DND-41 (cell line): ENCODE measurements around the gene KIAA1958.

Experiments
- ATAC-seq: fragments of 200-7000 bp; cut with Tn5 transposase; 3 replicates; pipeline ENCODE4 v1.9.1; 2021; ENCODE audit warnings: low read depth; ENCODE audit not compliant: insufficient read depth
- DNase-seq: peaks from one replicate; pipeline ENCODE4 v3.0.0-alpha.2; 2020
- H2AFZ ChIP-seq: 2 replicates; pipeline ENCODE4 v1.6.0; 2012; ENCODE audit warnings: low read depth, low read length
- H3K27ac ChIP-seq: 2 replicates; pipeline ENCODE4 v1.5.1; 2012; ENCODE audit warnings: low read length, inconsistent platforms
- H3K27me3 ChIP-seq: fragments of 200-600 bp; sonication (generic); 2 replicates; pipeline ENCODE4 v1.6.0; 2012; ENCODE audit warnings: low read length, mild to moderate bottlenecking, inconsistent platforms; ENCODE audit not compliant: insufficient read depth, poor library complexity
- H3K36me3 ChIP-seq: 2 replicates; pipeline ENCODE4 v1.5.1; 2012; ENCODE audit warnings: low read length, inconsistent platforms; ENCODE audit not compliant: insufficient read depth
- H3K4me1 ChIP-seq: 2 replicates; pipeline ENCODE4 v1.5.1; 2012; ENCODE audit warnings: mild to moderate bottlenecking, low read length; ENCODE audit not compliant: insufficient read depth
- H3K4me2 ChIP-seq: 2 replicates; pipeline ENCODE4 v1.6.0; 2012; ENCODE audit warnings: mild to moderate bottlenecking, moderate library complexity, low read length, inconsistent platforms; ENCODE audit not compliant: insufficient read depth
- H3K4me3 ChIP-seq, 2 experiments: fragments of 200-600 bp in 1 of 2; shearing (Covaris generic) in 1 of 2; 2 replicates each; pipeline ENCODE4 v1.5.1; 2012 to 2016; ENCODE audit warnings: inconsistent platforms in 2 of 2, low read length in 2 of 2, mild to moderate bottlenecking in 2 of 2, low read depth in 1 of 2, moderate library complexity in 1 of 2
- H3K79me2 ChIP-seq: 2 replicates; pipeline ENCODE4 v1.6.0; 2012; ENCODE audit warnings: low read length, inconsistent platforms; ENCODE audit not compliant: insufficient read depth
- H3K9ac ChIP-seq: 2 replicates; pipeline ENCODE4 v1.6.0; 2012; ENCODE audit warnings: low read depth, mild to moderate bottlenecking, inconsistent platforms, low read length, moderate library complexity
- H3K9me3 ChIP-seq: 2 replicates; pipeline ENCODE4 v1.5.1; 2012; ENCODE audit warnings: low read length, moderate library complexity, mild to moderate bottlenecking, inconsistent platforms; ENCODE audit not compliant: insufficient read depth, severe bottlenecking
- H4K20me1 ChIP-seq: 2 replicates; pipeline ENCODE4 v1.6.0; 2012; ENCODE audit warnings: low read length; ENCODE audit not compliant: insufficient read depth
- EZH2 ChIP-seq: IDR thresholded peaks from 3 replicates; pipeline ENCODE4 v1.6.1; 2012; ENCODE audit warnings: borderline replicate concordance, low read depth, mild to moderate bottlenecking, moderate library complexity, low read length, inconsistent platforms; ENCODE audit not compliant: severe bottlenecking
- TF ChIP-seq, protein P1 (sequence below): IDR thresholded peaks from 2 replicates; pipeline ENCODE4 v1.5.1; 2012; ENCODE audit warnings: borderline replicate concordance, low read length, moderate library complexity, mild to moderate bottlenecking; ENCODE audit not compliant: poor library complexity, severe bottlenecking; ENCODE audit errors: extremely low read depth

The KIAA1958 gene

DNA sequence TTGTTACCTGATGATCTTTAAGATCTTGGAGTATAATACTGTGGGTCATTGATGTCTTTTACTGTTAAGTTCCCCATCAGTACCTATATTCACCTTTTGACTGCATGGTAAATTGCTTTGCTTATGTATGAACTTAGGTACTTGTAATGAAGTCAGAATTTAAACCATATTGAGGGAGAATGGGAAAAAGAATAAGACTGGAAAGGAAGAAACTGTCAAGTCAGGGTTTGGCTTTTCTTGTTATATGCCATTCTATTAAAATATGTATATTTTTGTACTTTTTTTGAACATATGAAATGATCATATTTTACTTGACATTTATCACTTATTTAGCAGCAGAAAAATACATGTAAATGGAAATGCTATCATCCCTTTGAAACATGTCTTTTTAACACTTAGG, 58.6 kb downstream of the KIAA1958 start:
- Histone ChIP-seq H4K20me1 (peaks cover 8% of the 10 kb centered on the region; the same call in 1 of the 2 replicates), H3K4me2 (no peak overlapping the region), H3K36me3 (no peaks in the 10 kb centered on the region), H3K4me1 (peaks cover 11% of the 10 kb centered on the region; the same call in 1 of the 2 replicates), H3K9me3 (no peaks in the 10 kb centered on the region), H3K27ac (no peak overlapping the region), H2AFZ (no peak overlapping the region), H3K27me3 (no peaks in the 10 kb centered on the region), H3K9ac (no peak overlapping the region), H3K4me3 (no peak overlapping the region), H3K79me2 (peaks cover 59% of the 10 kb centered on the region)
- ATAC-seq (no peak), DNase-seq (no peak)
- TF ChIP-seq EZH2, result no peak
- TF ChIP-seq, protein P1, sequence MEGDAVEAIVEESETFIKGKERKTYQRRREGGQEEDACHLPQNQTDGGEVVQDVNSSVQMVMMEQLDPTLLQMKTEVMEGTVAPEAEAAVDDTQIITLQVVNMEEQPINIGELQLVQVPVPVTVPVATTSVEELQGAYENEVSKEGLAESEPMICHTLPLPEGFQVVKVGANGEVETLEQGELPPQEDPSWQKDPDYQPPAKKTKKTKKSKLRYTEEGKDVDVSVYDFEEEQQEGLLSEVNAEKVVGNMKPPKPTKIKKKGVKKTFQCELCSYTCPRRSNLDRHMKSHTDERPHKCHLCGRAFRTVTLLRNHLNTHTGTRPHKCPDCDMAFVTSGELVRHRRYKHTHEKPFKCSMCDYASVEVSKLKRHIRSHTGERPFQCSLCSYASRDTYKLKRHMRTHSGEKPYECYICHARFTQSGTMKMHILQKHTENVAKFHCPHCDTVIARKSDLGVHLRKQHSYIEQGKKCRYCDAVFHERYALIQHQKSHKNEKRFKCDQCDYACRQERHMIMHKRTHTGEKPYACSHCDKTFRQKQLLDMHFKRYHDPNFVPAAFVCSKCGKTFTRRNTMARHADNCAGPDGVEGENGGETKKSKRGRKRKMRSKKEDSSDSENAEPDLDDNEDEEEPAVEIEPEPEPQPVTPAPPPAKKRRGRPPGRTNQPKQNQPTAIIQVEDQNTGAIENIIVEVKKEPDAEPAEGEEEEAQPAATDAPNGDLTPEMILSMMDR, result no peak

DNA sequence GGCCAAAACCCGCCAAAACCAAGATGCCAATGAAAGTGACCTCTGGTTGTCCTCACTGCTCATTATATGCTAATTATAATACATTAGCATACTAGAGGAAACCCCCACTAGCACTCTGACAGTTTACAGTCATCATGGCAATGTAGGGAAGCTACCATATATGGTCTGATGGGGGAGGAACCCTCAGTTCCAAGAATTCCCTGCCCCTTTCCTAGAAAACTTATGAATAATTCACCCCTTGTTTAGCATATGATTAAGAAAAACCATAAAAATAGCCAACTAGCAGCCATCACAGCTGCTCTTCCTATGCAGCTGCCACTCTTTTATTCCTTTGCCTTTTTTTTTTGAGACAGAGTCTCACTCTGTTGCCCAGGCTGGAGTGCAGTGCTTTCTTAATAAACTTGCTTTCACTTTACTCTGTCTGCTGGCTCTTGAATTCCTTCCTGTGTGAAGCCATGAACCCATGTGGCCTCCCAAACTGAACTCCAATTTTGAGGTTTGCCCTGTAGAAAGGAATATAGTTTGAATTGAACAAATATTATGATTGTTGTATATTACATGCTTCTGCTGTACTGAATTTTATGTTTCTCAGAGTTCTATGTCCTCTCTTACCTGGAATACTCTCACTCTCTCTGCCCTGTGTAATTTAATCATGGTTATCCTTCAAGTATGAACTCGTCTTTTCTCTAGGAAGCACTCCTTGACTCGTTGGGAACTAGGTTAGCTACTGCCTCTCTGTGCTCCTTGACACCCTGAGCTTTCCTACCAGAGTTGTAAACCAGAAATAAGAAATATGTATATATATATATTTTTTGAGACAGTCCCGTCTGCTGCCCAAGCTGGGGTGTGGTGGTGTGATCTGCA, 59.8 kb downstream of the KIAA1958 start:
- no peaks in the 10 kb centered on the region for H3K36me3 ChIP-seq
- no peaks in the 10 kb centered on the region for H3K27me3 ChIP-seq
- H3K4me2 ChIP-seq, result peak overlapping the region; percentile 11; the same call in 1 of the 2 replicates
- no peak overlapping the region for H3K9ac ChIP-seq
- no peak overlapping the region for H2AFZ ChIP-seq
- TF ChIP-seq, protein P1, result no peak
- TF ChIP-seq EZH2, result no peak
- peak; percentile 23 for DNase-seq
- peaks cover 61% of the 10 kb centered on the region for H3K79me2 ChIP-seq
- peaks cover 15% of the 10 kb centered on the region; the same call in 1 of the 2 replicates for H4K20me1 ChIP-seq
- peaks cover 11% of the 10 kb centered on the region; the same call in 1 of the 2 replicates for H3K4me1 ChIP-seq
- ATAC-seq, result peak; percentile 80
- no peaks in the 10 kb centered on the region for H3K9me3 ChIP-seq
- no peak overlapping the region; a peak in 1 of 4 replicates for H3K4me3 ChIP-seq
- H3K27ac ChIP-seq, result peak overlapping the region; percentile 52; the same call in 1 of the 2 replicates

DNA sequence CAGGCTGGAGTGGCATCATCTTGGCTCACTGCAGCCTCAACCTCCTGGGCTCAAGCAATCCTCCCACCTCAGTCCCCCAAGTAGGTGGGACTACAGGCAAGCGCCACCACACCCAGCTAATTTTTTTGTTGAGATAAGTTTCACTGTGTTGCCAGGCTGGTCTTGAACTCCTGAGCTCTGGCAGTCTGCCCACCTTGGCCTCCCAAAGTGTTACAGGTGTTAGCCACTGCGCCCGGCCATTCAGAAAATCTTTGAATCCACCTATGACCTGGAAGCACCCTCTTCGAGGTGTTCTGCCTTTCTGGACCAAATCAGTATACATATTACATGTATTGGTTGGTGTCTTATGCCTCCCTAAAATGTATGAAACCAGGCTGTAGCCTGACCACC, 61.4 kb downstream of the KIAA1958 start:
- no peak overlapping the region for H3K4me2 ChIP-seq
- H3K27me3 ChIP-seq, result no peaks in the 10 kb centered on the region
- H4K20me1 ChIP-seq, result peaks cover 18% of the 10 kb centered on the region
- no peak overlapping the region for H3K4me3 ChIP-seq
- ATAC-seq (no peak), DNase-seq (no peak)
- H3K4me1 ChIP-seq, result peaks cover 11% of the 10 kb centered on the region; the same call in 1 of the 2 replicates
- H3K9me3 ChIP-seq, result no peaks in the 10 kb centered on the region
- H3K36me3 ChIP-seq, result no peaks in the 10 kb centered on the region
- no peak overlapping the region for H3K9ac ChIP-seq
- H3K27ac ChIP-seq, result no peak overlapping the region
- H2AFZ ChIP-seq, result no peak overlapping the region
- peaks cover 76% of the 10 kb centered on the region for H3K79me2 ChIP-seq
- TF ChIP-seq EZH2, result no peak
- TF ChIP-seq, protein P1, result no peak
